ENCODE results near the gene HABP4.

The HABP4 gene

GRCh38 chr9:96423322-96423984 lies 26.5 kb upstream of the HABP4 start:
- TF ChIP-seq CTCF (IDR thresholded peaks at IDR 0.05; ENCODE audit: control insufficient read depth, extremely low read depth, insufficient read depth): no peak
- H3K4me3 ChIP-seq (ENCODE audit: low read depth, low read length): no peak overlapping the region
- no peak for DNase-seq (ENCODE audit: low read depth)

GRCh38 chr9:96423985-96424336 lies 26.0 kb upstream of the HABP4 start:
- no peak for TF ChIP-seq CTCF (IDR thresholded peaks at IDR 0.05; ENCODE audit: control insufficient read depth, extremely low read depth, insufficient read depth)
- H3K4me3 ChIP-seq (ENCODE audit: low read depth, low read length): no peak overlapping the region
- no peak for DNase-seq (ENCODE audit: low read depth)

GRCh38 chr9:96425500-96426169 lies 24.3 kb upstream of the HABP4 start:
- no peak overlapping the region for H3K4me3 ChIP-seq (ENCODE audit: low read depth, low read length)
- no peak for TF ChIP-seq CTCF (IDR thresholded peaks at IDR 0.05; ENCODE audit: control insufficient read depth, extremely low read depth, insufficient read depth)
- DNase-seq (ENCODE audit: low read depth): no peak

- DNase-seq (ENCODE audit: low read depth): no peak
- TF ChIP-seq CTCF (IDR thresholded peaks at IDR 0.05; ENCODE audit: control insufficient read depth, extremely low read depth, insufficient read depth): no peak
- no peak overlapping the region for H3K4me3 ChIP-seq (ENCODE audit: low read depth, low read length)
These were observed 20.2 kb upstream of the HABP4 start for GRCh38 chr9:96429732-96430131.

GRCh38 chr9:96430377-96430776 lies 19.6 kb upstream of the HABP4 start:
- no peak for DNase-seq (ENCODE audit: low read depth)
- H3K4me3 ChIP-seq (ENCODE audit: low read depth, low read length): no peak overlapping the region
- no peak for TF ChIP-seq CTCF (IDR thresholded peaks at IDR 0.05; ENCODE audit: control insufficient read depth, extremely low read depth, insufficient read depth)

GRCh38 chr9:96435345-96435744 lies 14.6 kb upstream of the HABP4 start:
- no peak for TF ChIP-seq CTCF (IDR thresholded peaks at IDR 0.05; ENCODE audit: control insufficient read depth, extremely low read depth, insufficient read depth)
- no peak for DNase-seq (ENCODE audit: low read depth)
- H3K4me3 ChIP-seq (ENCODE audit: low read depth, low read length): no peak overlapping the region

GRCh38 chr9:96436063-96436455 lies 13.9 kb upstream of the HABP4 start:
- no peak for DNase-seq (ENCODE audit: low read depth)
- no peak for TF ChIP-seq CTCF (IDR thresholded peaks at IDR 0.05; ENCODE audit: control insufficient read depth, extremely low read depth, insufficient read depth)
- H3K4me3 ChIP-seq (ENCODE audit: low read depth, low read length): no peak overlapping the region

Data from LNCaP clone FGC (cell line).